Effector memory CD8-positive, alpha-beta T cell (primary cell): ENCODE results near the gene TSPOAP1.

Experiments used
- ATAC-seq: fragments of 150-1000 bp; cut with Tn5 transposase; replicated peaks from 2 replicates; pipeline ENCODE4 v1.10.0; 2021; ENCODE audit warnings: mild to moderate bottlenecking, moderate library complexity
- DNase-seq, 3 experiments: peaks; one replicate each; pipeline ENCODE4 v3.0.0; 2021
- H3K27ac Mint-ChIP-seq, 2 donors: one replicate each; pipeline ENCODE4 v1.8.0; 2022; ENCODE audit warnings: mild to moderate bottlenecking in 2 of 2, mixed read lengths in 2 of 2, moderate library complexity in 2 of 2
- H3K27me3 Mint-ChIP-seq, 2 donors: one replicate each; pipeline ENCODE4 v1.8.0; 2022; ENCODE audit warnings: mixed read lengths in 2 of 2
- H3K36me3 Mint-ChIP-seq: one replicate; pipeline ENCODE4 v1.8.0; 2022; ENCODE audit warnings: mild to moderate bottlenecking, moderate library complexity, mixed read lengths; ENCODE audit not compliant: insufficient read depth
- H3K4me1 Mint-ChIP-seq, 2 donors: one replicate each; pipeline ENCODE4 v1.8.0; 2022; ENCODE audit warnings: low read depth in 2 of 2, mixed read lengths in 2 of 2
- H3K4me3 Mint-ChIP-seq, 2 donors: one replicate each; pipeline ENCODE4 v1.8.0; 2022; ENCODE audit warnings: mild to moderate bottlenecking in 2 of 2, mixed read lengths in 2 of 2, moderate library complexity in 2 of 2
- H3K9me3 Mint-ChIP-seq, 2 donors: one replicate each; pipeline ENCODE4 v1.8.0; 2022; ENCODE audit warnings: mixed read lengths in 2 of 2

Gene TSPOAP1

GRCh38 chr17:58369214-58370031 is 40.8 kb upstream of the TSPOAP1 start:
- peak overlapping the region; percentile 73 to 78 for H3K4me3 Mint-ChIP-seq
- H3K27ac Mint-ChIP-seq = peak overlapping the region; percentile 71 to 92
- H3K36me3 Mint-ChIP-seq = peaks cover 8% of the 10 kb centered on the region
- no peak for DNase-seq
- no peaks in the 10 kb centered on the region for H3K27me3 Mint-ChIP-seq
- no peaks in the 10 kb centered on the region for H3K9me3 Mint-ChIP-seq
- peak; percentile 19 for ATAC-seq
- H3K4me1 Mint-ChIP-seq = peaks cover 23 to 44% of the 10 kb centered on the region in 2 donors

GRCh38 chr17:58368860-58369213 is 40.2 kb upstream of the TSPOAP1 start:
- Mint-ChIP-seq H3K36me3 (peaks cover 8% of the 10 kb centered on the region), H3K27ac (peak overlapping the region in 1 of 2 donors; percentile 92), H3K4me1 (peaks cover 23 to 44% of the 10 kb centered on the region in 2 donors), H3K4me3 (no peak overlapping the region), H3K9me3 (no peaks in the 10 kb centered on the region), H3K27me3 (no peaks in the 10 kb centered on the region)
- ATAC-seq (no peak), DNase-seq (no peak)

- DNase-seq (no peak), ATAC-seq (no peak)
- Mint-ChIP-seq H3K9me3 (no peaks in the 10 kb centered on the region), H3K36me3 (peaks cover 8% of the 10 kb centered on the region), H3K27ac (peak overlapping the region in 1 of 2 donors; percentile 62), H3K4me3 (no peak overlapping the region), H3K4me1 (peaks cover 24 to 40% of the 10 kb centered on the region in 2 donors), H3K27me3 (no peaks in the 10 kb centered on the region)
Observed at GRCh38 chr17:58367461-58367860, 38.9 kb upstream of the TSPOAP1 start.

- peaks cover 8% of the 10 kb centered on the region for H3K36me3 Mint-ChIP-seq
- H3K4me1 Mint-ChIP-seq = peaks cover 18 to 31% of the 10 kb centered on the region in 2 donors
- H3K4me3 Mint-ChIP-seq = no peak overlapping the region
- no peak for ATAC-seq
- peak overlapping the region in 1 of 2 donors; percentile 67 for H3K27ac Mint-ChIP-seq
- no peaks in the 10 kb centered on the region for H3K9me3 Mint-ChIP-seq
- no peaks in the 10 kb centered on the region for H3K27me3 Mint-ChIP-seq
- no peak for DNase-seq
Observed at GRCh38 chr17:58365980-58366595, 37.5 kb upstream of the TSPOAP1 start.

GRCh38 chr17:58365185-58365979 is 36.8 kb upstream of the TSPOAP1 start:
- peaks cover 12 to 26% of the 10 kb centered on the region in 2 donors for H3K4me1 Mint-ChIP-seq
- H3K4me3 Mint-ChIP-seq = no peak overlapping the region
- ATAC-seq (no peak), DNase-seq (no peak)
- H3K9me3 Mint-ChIP-seq = no peaks in the 10 kb centered on the region
- H3K36me3 Mint-ChIP-seq = peaks cover 8% of the 10 kb centered on the region
- H3K27ac Mint-ChIP-seq = peak overlapping the region in 1 of 2 donors; percentile 67
- H3K27me3 Mint-ChIP-seq = no peaks in the 10 kb centered on the region

- H3K27ac Mint-ChIP-seq = no peak overlapping the region
- peaks cover 7 to 20% of the 10 kb centered on the region in 2 donors for H3K4me1 Mint-ChIP-seq
- H3K27me3 Mint-ChIP-seq = no peaks in the 10 kb centered on the region
- H3K36me3 Mint-ChIP-seq = peaks cover 8% of the 10 kb centered on the region
- H3K4me3 Mint-ChIP-seq = no peak overlapping the region
- H3K9me3 Mint-ChIP-seq = no peaks in the 10 kb centered on the region
- no peak for DNase-seq
- ATAC-seq = no peak
Observed at GRCh38 chr17:58364270-58364942, 35.8 kb upstream of the TSPOAP1 start.

GRCh38 chr17:58363457-58364185 is 35.0 kb upstream of the TSPOAP1 start:
- H3K4me1 Mint-ChIP-seq = peaks cover 4 to 12% of the 10 kb centered on the region in 2 donors
- H3K27ac Mint-ChIP-seq = peak overlapping the region in 1 of 2 donors; percentile 29
- H3K36me3 Mint-ChIP-seq = peaks cover 8% of the 10 kb centered on the region
- H3K9me3 Mint-ChIP-seq = no peaks in the 10 kb centered on the region
- DNase-seq = no peak
- no peak overlapping the region for H3K4me3 Mint-ChIP-seq
- H3K27me3 Mint-ChIP-seq = no peaks in the 10 kb centered on the region
- no peak for ATAC-seq

GRCh38 chr17:58362368-58363014 is 33.9 kb upstream of the TSPOAP1 start:
- Mint-ChIP-seq H3K27me3 (no peaks in the 10 kb centered on the region), H3K36me3 (peaks cover 8% of the 10 kb centered on the region), H3K27ac (peak overlapping the region in 1 of 2 donors; percentile 29), H3K9me3 (no peaks in the 10 kb centered on the region), H3K4me1 (peaks cover 4 to 12% of the 10 kb centered on the region in 2 donors), H3K4me3 (no peak overlapping the region)
- no peak for ATAC-seq
- no peak for DNase-seq

- H3K9me3 Mint-ChIP-seq = no peaks in the 10 kb centered on the region
- no peaks in the 10 kb centered on the region for H3K27me3 Mint-ChIP-seq
- no peak for ATAC-seq
- no peak overlapping the region for H3K4me3 Mint-ChIP-seq
- no peak for DNase-seq
- no peak overlapping the region for H3K27ac Mint-ChIP-seq
- peaks cover 4 to 21% of the 10 kb centered on the region in 2 donors for H3K4me1 Mint-ChIP-seq
- H3K36me3 Mint-ChIP-seq = peaks cover 8% of the 10 kb centered on the region
Observed at GRCh38 chr17:58360296-58361063, 31.9 kb upstream of the TSPOAP1 start.

- H3K27ac Mint-ChIP-seq = no peak overlapping the region
- H3K36me3 Mint-ChIP-seq = peaks cover 7% of the 10 kb centered on the region
- no peak overlapping the region for H3K4me3 Mint-ChIP-seq
- H3K4me1 Mint-ChIP-seq = peaks cover 8 to 21% of the 10 kb centered on the region in 2 donors
- no peak for DNase-seq
- no peaks in the 10 kb centered on the region for H3K27me3 Mint-ChIP-seq
- ATAC-seq = no peak
- no peaks in the 10 kb centered on the region for H3K9me3 Mint-ChIP-seq
Observed at GRCh38 chr17:58358408-58359172, 30.0 kb upstream of the TSPOAP1 start.
